COLO668 (cell line): Measurements from ENCODE around the gene KIAA1217.

Experiments
- DNase-seq: peaks from one replicate; lab custom pipeline; 2025; ENCODE audit not compliant: unreplicated experiment; lab: John Stamatoyannopoulos, UW

Gene KIAA1217

DNA sequence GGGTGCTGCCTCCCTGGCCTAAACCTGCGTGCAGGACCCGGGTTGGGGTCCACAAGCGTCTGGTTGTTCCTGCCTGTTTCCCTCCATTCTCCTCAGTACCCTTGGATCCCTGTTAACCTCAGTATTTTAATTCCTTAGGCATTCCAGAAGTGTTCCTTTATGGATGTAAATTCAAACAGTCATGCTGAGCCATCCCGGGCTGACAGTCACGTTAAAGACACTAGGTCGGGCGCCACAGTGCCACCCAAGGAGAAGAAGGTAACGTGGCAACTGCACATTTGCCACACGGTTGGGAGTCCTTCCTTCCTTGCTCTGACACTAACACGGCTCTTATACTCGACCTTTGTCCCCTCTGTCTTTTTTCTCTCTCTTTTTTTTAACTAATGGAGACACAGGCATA, 327.7 kb downstream of the KIAA1217 start:
- no peak for DNase-seq

DNA sequence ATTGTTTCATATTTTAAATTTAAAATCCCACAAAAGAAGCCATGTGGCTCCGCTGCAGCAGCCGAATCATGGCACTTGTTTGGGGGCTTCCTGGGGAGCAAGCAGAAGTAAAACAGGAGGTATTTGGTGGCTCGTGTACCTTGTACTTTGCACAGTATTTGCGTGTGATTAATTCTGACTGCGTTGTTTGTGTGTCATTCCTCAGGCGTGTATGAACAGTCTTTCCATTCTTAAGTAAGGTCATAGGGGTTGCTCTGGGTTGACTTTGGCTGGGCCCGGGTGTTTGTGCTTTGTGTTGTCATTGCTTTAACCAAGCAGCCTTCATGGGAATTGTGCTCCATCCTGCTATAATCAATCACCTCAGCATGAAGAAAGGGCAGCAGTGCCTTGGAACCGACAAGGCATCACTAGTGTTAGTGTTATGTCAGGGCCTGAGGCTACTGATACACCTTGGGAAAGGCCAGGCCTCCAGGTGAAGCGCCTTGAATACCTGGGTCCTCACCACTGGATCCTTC, 332.4 kb downstream of the KIAA1217 start:
- no peak for DNase-seq

DNA sequence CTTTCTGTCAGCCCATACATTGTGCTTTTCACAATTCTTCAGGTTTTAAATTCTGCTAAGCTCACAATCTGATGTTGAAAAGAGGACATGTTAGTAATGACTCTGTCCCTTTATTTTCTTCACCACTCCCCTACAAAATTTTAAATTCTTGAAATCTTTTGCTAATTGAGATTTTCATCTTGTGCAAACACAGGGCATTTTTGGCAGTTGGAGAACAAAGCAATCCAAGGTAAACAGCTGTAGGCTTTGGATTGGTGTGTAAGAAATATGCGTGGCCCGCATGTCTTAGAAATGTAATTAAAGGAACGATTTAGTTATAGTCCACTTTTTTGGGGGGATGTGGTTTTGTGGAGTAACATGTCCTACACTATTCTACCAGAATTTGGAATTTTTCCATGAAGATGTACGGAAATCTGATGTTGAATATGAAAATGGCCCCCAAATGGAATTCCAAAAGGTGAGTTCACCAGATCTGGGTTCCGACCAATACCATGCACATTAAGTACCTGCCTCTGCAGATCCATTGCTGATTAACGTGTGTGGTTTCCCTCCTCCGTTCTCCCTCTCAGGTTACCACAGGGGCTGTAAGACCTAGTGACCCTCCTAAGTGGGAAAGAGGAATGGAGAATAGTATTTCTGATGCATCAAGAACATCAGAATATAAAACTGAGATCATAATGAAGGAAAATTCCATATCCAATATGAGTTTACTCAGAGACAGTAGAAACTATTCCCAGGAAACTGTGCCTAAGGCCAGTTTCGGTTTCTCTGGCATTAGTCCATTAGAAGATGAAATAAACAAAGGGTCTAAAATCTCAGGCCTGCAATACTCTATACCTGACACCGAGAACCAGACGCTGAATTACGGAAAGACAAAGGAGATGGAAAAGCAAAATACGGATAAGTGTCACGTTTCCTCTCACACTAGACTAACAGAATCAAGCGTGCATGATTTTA, 333.7 kb downstream of the KIAA1217 start:
- no peak for DNase-seq

DNA sequence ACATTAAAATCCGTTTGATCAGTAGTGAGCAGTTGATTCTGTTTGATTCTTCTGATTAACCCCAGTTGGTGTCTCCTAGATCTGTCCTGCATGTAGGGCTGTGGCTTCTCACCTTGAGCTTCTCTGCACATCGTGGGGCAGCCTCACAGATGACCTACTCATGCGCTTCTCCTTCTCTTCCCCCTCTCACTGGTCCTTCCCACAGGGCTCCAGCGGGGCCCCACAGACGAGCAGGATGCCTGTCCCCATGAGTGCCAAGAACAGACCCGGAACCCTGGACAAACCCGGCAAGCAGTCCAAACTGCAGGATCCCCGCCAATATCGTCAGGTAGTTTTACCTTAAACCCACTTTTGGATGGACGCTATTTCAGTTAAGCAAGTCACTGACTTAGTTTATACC, 335.8 kb downstream of the KIAA1217 start:
- no peak for DNase-seq

DNA sequence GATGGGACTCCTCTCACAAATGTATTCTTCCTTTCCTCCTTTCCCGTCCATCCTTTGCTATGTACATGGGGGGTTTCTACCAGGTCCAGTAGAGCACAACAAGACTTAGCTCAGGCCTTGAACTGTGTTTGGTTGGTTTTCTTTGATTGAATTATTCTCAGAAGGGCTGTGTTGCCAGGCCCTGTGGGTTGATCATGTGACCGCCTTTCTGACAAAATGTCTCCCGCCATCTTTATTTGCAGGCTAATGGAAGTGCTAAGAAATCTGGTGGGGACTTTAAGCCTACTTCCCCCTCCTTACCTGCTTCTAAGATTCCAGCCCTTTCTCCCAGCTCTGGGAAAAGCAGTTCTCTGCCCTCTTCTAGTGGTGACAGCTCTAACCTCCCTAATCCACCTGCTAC, 336.6 kb downstream of the KIAA1217 start:
- no peak for DNase-seq

DNA sequence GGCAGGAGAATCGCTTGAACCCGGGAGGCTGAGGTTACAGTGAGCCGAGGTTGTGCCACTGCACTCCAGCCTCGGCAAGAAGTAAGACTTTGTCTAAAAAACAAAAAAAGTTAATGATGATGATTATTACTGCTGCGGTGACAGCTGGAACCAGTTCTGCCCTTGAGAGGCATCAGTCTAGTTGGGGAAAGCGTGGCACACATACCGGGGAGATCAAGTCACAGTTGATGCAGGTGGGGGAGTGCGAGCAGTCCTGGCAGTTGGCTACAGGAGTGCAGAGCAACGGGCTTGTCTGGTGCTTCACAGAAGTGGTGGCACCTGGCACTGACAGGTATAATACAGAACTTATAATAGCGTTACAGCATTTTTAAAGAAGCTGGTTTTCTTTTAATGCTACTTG, 341.7 kb downstream of the KIAA1217 start:
- DNase-seq, result no peak

DNA sequence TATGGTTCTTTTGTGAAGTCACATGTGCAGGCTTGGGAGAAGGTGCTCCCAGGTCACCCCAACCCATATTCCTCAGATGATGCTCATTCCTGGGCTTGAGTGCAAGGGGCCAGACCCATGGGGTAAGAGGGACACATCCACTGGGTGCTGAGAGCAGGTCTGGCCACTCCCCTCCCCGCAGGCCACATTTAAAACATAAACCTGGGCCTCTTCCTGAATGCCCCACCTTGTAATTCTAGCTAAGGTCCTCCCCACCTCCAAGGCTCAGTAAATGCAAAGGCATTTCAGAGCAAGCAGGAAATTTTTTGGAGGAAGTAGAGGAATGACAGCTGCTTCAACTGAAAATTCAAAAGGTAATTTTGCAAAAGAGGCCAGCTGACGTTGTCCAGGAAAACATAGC, 342.2 kb downstream of the KIAA1217 start:
- no peak for DNase-seq

DNA sequence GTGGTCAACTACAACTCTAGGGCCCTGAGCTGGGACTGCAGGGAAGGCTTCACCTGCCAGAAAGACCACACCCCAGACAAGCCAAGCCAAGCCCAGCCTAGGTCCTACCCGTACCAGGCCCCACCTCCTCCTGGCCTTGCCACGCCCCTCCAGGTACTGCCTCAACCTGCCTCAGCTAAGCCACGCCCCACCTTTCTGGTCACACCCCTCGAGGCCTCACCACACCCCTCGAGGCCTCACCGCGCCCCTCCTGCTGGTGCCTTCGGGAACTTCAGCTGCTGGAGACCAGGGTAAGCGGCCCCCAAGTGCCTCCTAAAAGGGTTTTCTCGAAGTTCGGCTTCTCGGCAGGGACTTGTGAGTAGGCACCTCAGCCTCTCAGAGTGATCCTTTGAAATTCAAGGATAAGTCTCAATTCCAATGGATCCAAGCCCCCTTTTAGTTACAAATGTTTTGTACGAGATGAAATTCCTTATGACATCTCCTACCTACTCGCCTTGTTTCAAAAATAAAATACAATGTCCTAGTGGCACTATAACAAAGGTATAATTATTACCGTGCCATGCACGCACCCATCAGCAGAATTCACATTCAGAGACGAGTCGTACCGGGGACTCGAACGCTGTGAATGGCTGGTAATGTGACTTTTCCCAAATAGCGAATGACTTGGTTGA, 343.5 kb downstream of the KIAA1217 start:
- DNase-seq, result peak; percentile 29

DNA sequence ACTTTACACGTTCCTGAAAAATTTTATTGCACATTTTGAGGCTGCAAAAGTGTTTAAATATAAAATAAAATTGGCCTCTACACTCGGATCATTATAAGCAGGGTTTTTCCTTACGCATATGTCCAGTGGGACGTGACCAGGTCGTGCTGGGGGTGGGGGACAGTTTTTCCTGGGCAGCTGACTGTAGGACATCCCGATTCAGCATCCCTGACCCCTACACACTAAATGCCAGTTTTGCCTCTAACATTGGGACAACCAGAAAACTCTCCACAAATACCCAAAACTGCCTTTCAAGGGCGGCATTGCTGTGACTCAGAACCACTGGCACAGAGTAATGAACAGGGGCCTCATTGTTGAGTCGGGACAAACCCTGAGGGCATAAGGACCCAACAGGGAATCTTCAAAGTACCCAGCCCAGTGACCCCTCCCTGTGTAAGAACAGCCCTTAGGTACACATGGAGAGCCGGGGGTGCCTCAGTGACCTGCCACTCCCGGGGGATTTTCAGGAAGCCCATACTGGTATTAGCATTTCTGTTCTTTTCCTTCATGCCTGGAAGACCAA, 344.2 kb downstream of the KIAA1217 start:
- DNase-seq, result no peak

DNA sequence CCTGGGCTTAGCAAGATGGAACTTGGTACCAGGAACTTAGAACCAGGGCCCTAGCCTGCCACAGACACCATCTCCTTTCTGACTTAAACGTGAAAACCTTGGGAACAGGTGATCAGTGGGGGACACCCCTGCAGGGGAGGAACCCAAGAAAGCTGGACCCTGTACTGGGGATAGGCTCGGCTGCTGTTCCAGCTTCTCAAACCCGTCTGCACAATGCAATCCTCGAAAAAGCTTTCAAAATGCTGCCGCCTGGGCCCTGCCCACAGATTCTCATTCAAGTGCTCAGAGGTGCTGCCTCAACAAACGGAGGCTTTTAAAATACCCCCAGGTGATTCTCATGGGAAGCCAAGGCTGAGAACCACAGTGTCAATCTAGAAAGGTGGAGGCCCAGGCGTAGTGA, 345.1 kb downstream of the KIAA1217 start:
- DNase-seq, result no peak

DNA sequence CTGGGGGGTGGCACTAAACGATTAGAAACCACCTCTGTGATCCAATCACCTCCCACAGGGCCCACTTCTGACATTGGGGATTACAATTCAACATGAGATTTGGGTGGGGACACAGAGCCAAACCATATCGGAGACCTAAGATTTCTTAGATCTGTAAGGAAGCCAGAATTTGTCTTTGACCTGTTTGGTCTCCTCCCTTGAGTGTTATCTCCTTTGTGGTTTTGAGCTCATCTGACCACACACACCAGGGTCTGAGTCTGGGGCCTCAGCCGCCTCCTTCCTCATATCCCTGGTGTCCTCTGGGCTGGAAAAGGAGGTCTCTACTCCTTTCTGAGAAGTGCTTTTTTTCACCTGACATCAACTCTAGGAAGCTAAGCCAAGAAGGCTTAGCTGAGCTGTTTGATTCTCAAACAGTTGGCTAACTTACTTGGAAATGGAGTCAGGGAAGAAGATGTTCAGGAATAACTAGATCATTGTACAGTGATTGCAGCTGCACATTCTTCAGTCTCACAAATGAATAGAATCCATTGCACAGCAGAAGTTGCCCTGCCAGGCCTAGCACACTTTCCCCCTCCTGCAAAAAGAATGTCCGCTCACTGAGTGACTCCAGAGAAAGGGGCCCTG, 347.3 kb downstream of the KIAA1217 start:
- no peak for DNase-seq

DNA sequence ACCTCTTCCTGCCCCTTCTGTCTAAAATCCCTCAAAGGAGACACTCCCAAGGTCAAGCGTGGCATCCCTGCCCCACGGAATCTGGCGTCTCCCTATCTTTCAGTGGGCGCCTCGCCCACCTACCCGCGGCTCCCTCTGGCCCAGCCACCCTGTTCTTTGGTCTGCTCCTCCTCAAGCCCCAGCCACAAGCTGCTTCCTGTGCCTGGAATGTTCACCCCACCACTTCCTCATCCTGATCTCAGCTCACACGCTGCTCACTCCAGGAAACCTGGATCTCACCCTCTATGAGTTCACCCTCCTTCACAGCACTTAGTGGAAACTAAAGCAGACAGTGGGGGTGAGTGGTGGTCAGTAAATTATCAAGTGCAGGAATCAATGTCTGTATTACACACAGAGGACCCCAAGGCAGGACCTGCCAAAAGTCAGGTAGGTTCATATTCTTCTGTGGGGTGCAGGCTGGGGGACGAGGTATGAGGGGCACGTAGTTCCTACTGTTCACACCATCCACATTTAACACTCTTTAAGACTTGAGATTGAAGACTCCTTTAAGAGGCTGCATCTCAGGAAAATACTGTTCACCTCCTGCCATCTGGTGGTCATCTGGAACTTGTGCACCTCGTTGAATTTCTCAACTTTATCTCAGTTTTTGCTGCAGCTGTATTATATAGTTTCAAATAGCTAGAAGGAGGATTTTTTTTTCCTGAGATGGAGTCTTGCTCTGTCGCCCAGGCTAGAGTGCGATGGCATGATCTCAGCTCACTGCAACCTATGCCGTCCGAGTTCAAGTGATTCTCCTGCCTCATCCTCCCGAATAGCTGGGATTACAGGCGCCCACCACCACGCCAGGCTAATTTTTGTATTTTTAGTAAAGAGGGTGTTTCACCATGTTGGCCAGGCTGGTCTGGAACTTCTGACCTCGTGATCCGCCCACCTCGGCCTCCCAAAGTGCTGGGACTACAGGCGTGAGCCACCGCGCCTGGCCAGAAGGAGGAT, 348.1 kb downstream of the KIAA1217 start:
- DNase-seq, result no peak

DNA sequence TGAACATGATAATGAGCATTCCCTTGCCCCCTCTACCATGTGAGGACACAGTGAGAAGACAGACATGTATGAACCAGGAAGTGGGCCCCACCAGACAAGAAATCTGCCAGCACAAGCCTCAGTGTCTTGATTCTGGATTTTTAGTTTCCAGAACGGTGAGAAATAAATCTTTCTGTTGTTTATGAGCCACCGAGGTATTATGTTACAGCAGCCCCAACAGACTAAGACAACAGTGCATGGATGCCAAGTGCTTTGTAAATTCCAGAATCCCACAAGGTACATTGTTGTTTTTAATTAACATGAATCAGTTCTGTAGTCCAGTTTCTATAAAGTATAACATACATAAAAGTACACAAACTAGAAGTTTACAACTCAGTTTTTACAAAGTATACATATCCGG, 352.5 kb downstream of the KIAA1217 start:
- no peak for DNase-seq

DNA sequence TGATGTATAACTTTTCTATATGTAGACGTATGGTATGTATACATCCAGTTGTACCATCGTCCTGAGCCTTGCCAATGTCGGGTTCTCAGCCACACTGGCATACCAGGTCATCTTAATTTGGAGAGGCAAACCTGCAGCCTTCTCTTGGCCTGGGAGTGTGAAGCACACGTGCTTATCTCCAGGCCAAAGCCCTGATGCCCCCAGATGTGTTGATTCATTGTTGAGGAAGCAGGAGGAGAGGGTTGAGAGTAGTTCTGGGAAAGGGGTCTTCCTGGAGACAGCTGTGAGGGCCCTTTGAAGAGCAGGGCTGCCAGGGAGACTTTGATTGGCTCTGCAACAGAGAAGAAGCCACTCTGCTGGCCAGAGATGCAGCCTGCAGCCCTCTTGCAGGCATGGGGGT, 359.1 kb downstream of the KIAA1217 start:
- no peak for DNase-seq

DNA sequence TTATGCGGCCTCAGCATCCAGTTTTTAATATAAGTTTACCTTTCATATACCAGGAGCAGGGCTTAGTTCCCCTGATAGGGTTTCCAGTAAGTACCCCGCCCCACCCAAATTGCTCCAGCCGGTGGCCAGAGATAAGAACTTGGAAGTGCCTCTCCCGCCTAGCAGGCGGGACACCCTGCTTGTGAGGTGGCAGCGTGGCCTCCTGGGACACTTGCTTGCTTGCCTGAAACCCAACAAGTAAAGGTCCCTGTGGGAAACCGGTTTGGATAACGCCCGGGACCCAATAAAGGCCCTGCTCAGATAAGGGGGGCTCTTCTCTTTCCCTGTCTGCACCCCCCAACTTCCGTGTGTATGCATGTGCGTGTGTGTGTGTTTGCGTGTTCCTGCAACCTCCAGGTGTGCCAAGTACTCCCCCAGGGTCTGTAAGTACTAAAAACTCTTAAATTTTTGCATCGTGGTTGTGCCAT, 360.4 kb downstream of the KIAA1217 start:
- no peak for DNase-seq

DNA sequence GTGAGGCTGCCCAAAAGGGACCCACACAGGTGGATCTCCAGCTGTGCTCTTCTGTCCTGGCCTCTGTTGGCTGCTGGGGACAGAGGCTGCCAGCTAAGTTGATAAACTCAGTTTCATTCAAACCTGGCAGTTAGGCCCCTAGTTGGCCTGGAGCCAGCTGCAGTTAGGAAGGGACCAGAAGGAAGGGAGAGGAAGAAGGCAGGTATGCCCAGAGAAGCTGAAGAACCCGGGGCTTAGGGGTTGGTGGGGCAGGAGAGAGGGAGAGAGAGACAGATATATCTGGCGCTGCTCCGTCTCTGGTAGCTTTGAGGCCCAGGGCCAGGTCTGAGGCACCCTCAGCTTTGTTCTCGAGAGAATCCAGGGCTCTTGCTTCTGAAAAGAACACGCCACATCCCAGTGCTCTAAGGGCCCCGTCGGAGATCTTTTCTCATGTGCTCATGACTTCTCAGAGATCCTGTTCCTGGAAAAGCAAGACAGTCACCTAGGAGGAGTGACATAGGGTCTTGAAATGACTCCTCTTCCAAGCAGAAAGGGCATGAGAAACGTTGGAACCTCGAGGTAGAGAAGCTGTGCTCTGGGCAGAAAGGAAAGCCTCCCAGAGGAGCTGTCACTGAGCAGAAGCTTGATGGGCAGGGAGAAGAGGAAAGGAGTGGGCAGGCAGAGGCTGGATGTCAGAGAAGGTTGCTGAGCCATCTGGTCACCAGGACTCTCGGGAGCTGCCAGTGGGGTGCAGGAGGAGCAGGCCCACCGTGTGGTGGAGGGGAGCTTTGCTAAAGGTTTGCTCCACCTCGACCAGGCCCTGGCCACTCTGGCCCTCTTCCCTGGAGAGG, 361.1 kb downstream of the KIAA1217 start:
- no peak for DNase-seq

DNA sequence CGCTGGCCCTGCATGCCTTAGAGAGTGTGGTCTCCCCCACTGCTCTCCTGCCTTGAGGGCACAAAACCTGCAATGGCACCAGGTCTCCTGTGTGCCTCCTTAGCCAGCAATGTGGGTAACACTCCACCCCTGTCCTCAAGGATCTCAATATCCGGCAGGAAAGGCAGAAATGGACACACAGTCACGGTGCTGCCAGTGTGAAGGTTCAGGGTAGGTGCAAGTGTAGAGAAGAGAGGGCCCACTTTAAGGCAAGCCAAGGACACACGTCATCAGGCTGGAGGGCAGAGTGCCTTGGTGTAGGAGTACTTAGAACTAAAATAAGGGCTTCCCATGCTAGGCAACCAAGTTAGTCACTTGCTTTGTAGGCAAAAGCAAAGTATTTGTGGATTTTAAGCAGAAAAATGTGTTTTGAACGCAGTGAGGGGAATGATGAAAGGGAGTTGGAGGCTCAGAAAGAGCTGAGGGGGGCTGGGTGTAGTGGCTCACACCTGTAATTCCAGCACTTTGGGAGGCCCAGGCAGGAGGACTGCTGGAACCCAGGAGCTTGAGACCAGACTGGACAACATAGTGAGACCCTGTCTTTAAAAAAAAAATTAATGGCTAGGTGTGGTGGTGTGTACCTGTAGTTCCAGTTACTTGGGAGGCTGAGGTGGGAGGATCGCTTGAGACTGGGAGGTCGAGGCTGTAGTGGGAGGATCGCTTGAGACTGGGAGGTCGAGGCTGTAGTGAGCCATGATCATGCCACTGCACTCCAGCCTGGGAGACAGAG, 361.9 kb downstream of the KIAA1217 start:
- DNase-seq, result no peak

DNA sequence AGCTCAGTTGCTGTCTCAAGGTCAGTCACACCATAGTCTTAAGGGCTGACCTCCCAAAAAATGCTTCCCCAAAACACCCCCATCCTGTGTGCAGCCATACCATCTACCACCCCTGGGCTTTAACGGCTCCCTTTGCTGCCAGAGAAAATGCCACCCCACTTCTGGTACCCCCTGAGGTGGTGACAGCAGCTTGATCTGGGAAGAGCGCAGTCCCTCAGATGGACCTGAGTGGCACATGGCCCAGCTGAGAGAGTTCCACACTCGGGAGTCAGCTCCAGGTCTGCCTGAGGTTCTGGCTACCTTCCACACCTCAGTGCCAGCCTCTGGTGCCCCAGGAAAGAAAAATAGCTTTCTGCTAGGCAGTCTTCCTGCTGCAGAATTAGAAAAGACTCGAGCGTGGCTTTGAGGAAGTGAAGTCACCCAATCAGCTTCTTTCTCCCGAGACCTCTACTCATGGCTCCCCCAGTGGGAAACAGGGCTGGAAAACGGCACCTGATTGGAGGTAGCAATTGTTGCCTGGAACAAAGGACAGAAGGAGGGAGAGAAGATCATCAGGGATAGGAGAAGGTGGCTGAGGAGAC, 363.0 kb downstream of the KIAA1217 start:
- DNase-seq, result no peak
